ENCODE measurements around the gene EMC8. TPM values are rescaled to one million over a fixed set of nuclear protein-coding genes. Genes with fewer than 3 reads are reported as not detected.

Gene EMC8
- total and polyA plus RNA-seq, 2 of the 8 experiments (the other 6 are each of a cell fraction or from before 2014, with no cell fraction given), result 52.2 to 69.7 TPM

GRCh38 chr16:85838381-85838780 is 39.0 kb upstream of the EMC8 start:
- H3K23me2 ChIP-seq (ENCODE audit: low read depth, low read length), result no peaks in the 10 kb centered on the region
- H3K27ac ChIP-seq (ENCODE audit: low read depth, low read length), result no peak overlapping the region
- H3K18ac ChIP-seq (ENCODE audit: extremely low read depth, low read length), result no peak overlapping the region
- DNase-seq (ENCODE audit: low read depth in 1 of 2, low spot score in 2 of 2) (no peak), FAIRE-seq (no peak)
- H2BK12ac ChIP-seq (ENCODE audit: low read depth, low read length), result no peak overlapping the region
- no peak overlapping the region for H3K4me3 ChIP-seq (ENCODE audit: extremely low read depth in 1 of 4, insufficient read depth in 2 of 4, low read depth in 3 of 4, low read length in 4 of 4)
- 92% methylated on average over 11 of the region's 11 CpGs; no CpG with 5 or more reads in 1 of the 2 experiments for WGBS, 2 experiments (ENCODE audit: extremely low coverage in 1 of 2, insufficient coverage in 1 of 2, insufficient read length in 1 of 2, insufficient replicate concordance in 2 of 2, low coverage in 1 of 2, low lambda C conversion rate in 2 of 2, missing lambda C conversion rate in 1 of 2)
- H3K4me2 ChIP-seq (ENCODE audit: insufficient read depth in 1 of 2, low read depth in 2 of 2, low read length in 2 of 2), result no peak overlapping the region
- no peak overlapping the region for H2AFZ ChIP-seq (ENCODE audit: low read length)
- H3K36me3 ChIP-seq (ENCODE audit: control insufficient read depth in 2 of 4, insufficient read depth in 4 of 4, low read length in 3 of 4), result no peaks in the 10 kb centered on the region
- POLR2A ChIA-PET (ENCODE audit: partially characterized antibody), result no interaction called here
- no peak overlapping the region for H4K5ac ChIP-seq (ENCODE audit: insufficient read length, low read depth, low read length)
- no peak overlapping the region for H2BK120ac ChIP-seq (replicated peaks; ENCODE audit: low read depth, low read length)
- H4K8ac ChIP-seq (ENCODE audit: extremely low read depth, insufficient read depth, low read length), result no peak overlapping the region
- no peak overlapping the region for H3K14ac ChIP-seq (ENCODE audit: insufficient read length)
- no peak overlapping the region for H3K23ac ChIP-seq (ENCODE audit: insufficient read length)
- H3K9ac ChIP-seq (replicated peaks in 1 of 4; ENCODE audit: extremely low read depth in 1 of 4, low read depth in 3 of 4, low read length in 3 of 4), result no peak overlapping the region
- H3K9me3 ChIP-seq (ENCODE audit: insufficient read depth in 2 of 2, low read depth in 1 of 2, low read length in 1 of 2), result peaks cover 0 to 5% of the 10 kb centered on the region in 2 experiments; a peak in 2 of 4 replicates
- no peak overlapping the region for H3K56ac ChIP-seq (replicated peaks; ENCODE audit: insufficient read length, low read depth, low read length)
- H2BK5ac ChIP-seq (ENCODE audit: low read depth, low read length), result no peak overlapping the region
- H2BK20ac ChIP-seq (ENCODE audit: low read length), result no peak overlapping the region
- CTCF ChIA-PET (ENCODE audit: partially characterized antibody), result interaction anchor here (2.0 to 2.8 kb wide), 2 partner anchors 17 to 19 kb away, joined by 7 to 17 read pairs; no protein-coding TSS in a partner anchor
- H3K4ac ChIP-seq (replicated peaks; ENCODE audit: insufficient read length, low read depth, low read length), result no peak overlapping the region
- no peaks in the 10 kb centered on the region; a peak in 2 of 7 replicates for H3K27me3 ChIP-seq (replicated peaks in 1 of 4; ENCODE audit: control insufficient read depth in 3 of 4, extremely low read depth in 1 of 4, insufficient read depth in 3 of 4, low read length in 3 of 4)
- no peaks in the 10 kb centered on the region for H4K20me1 ChIP-seq (replicated peaks in 1 of 2; ENCODE audit: control insufficient read depth in 1 of 2, insufficient read depth in 2 of 2, low read length in 2 of 2)
- no peaks in the 10 kb centered on the region for H3K79me2 ChIP-seq (ENCODE audit: control insufficient read depth in 1 of 2, insufficient read depth in 2 of 2, low read length in 2 of 2)
- no peak overlapping the region for H2BK15ac ChIP-seq (ENCODE audit: low read length)
- H3K4me1 ChIP-seq (replicated peaks in 1 of 4; ENCODE audit: control insufficient read depth in 3 of 4, insufficient read depth in 4 of 4, low read length in 3 of 4), result peaks cover 0 to 2% (median 0%) of the 10 kb centered on the region in 4 experiments; a peak in 1 of 7 replicates
- no peak overlapping the region for H4K91ac ChIP-seq (replicated peaks; ENCODE audit: insufficient read length, low read length)
- no peak overlapping the region for H2AK5ac ChIP-seq (ENCODE audit: low read depth, low read length)
- no peaks in the 10 kb centered on the region for H3K79me1 ChIP-seq (ENCODE audit: low read depth, low read length)
- no peak for TF ChIP-seq RNF2 (IDR thresholded peaks at IDR 0.05; ENCODE audit: borderline replicate concordance, low read depth, low read length, missing control alignments, poor library complexity, severe bottlenecking)
- TF ChIP-seq PHF8 (conservative IDR thresholded peaks at IDR 0.05; ENCODE audit: low read depth, low read length), result no peak
- TF ChIP-seq GTF2F1 (IDR thresholded peaks at IDR 0.05; ENCODE audit: borderline replicate concordance, low read depth, low read length), result no peak
- TF ChIP-seq CTBP2 (IDR thresholded peaks at IDR 0.05; ENCODE audit: borderline replicate concordance, insufficient read depth, insufficient read length, low read length), result no peak
- no peak for TF ChIP-seq POU5F1 (IDR thresholded peaks at IDR 0.05; ENCODE audit: low read depth, low read length)
- TF ChIP-seq CBX5 (IDR thresholded peaks at IDR 0.05; ENCODE audit: low read depth, low read length), result no peak
- TF ChIP-seq GABPA (IDR thresholded peaks at IDR 0.05; ENCODE audit: borderline replicate concordance, insufficient read depth, low read length), result no peak
- TF ChIP-seq ASH2L (IDR thresholded peaks at IDR 0.05; ENCODE audit: low read length), result no peak
- no peak for TF ChIP-seq USF2 (IDR thresholded peaks at IDR 0.05; ENCODE audit: low read length)
- no peak for TF ChIP-seq SP2 (IDR thresholded peaks at IDR 0.05; ENCODE audit: low read length)

All from H1 (cell line).